ENCODE data around the gene SLC22A3. TPM values are rescaled to one million over a fixed set of nuclear protein-coding genes. Genes with fewer than 3 reads are reported as not detected.
"Not testable (repeated sequence)": the region's sequence is repeated elsewhere in the genome, so short reads cannot be mapped to it uniquely, and the experiment has no call there.

The SLC22A3 gene
- total and polyA plus RNA-seq, 2 donors (not counting 1 experiment from before 2014, with no cell fraction given), result not detected

DNA sequence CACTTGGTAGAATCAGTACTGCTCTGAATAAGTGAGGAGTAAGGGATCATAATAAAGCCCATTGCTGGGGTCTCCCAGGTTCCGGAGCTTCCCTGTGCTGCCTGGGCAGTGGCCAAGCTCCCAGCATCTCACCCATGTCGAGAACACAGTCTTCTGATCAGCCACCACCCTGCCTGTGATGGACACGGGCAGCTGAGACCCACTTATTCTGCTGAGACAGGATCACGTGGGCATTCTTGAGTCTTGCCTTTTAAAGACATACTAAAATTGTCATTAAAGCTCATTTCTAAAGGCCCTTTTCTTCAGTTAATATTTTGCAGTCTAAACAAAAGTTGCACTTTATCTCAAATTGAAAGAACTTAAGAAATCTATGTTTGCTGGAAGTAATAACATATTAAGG, 46.8 kb upstream of the SLC22A3 start:
- Mint-ChIP-seq H3K4me3 (no peak overlapping the region), H3K27ac (no peak overlapping the region), H3K9me3 (ENCODE audit: insufficient read depth) (no peaks in the 10 kb centered on the region), H3K4me1 (no peaks in the 10 kb centered on the region), H3K27me3 (no peaks in the 10 kb centered on the region)
- ChIA-PET CTCF (no interaction called here), POLR2A (no interaction called here)
- Histone ChIP-seq H3K27ac (ENCODE audit: low read length in 2 of 2) (no peak overlapping the region), H3K79me2 (ENCODE audit: control insufficient read depth, insufficient read depth, low read length) (no peaks in the 10 kb centered on the region), H3K36me3 (replicated peaks in 1 of 2; ENCODE audit: control extremely low read depth in 1 of 2, control insufficient read depth in 1 of 2, extremely low read depth in 1 of 2, insufficient read depth in 2 of 2, low read length in 1 of 2) (no peaks in the 10 kb centered on the region), H3K9me3 (ENCODE audit: control extremely low read depth in 1 of 3, control insufficient read depth in 2 of 3, insufficient read depth in 1 of 3, low read length in 2 of 3) (peaks cover 0 to 6% (median 0%) of the 10 kb centered on the region in 3 donors), H2AFZ (ENCODE audit: insufficient read depth, low read depth, low read length, poor library complexity, severe bottlenecking) (no peak overlapping the region), H3K27me3 (replicated peaks in 1 of 4; ENCODE audit: control extremely low read depth in 1 of 4, control insufficient read depth in 3 of 4, insufficient read depth in 4 of 4, low read length in 3 of 4) (no peaks in the 10 kb centered on the region), H4K20me1 (ENCODE audit: control insufficient read depth, insufficient read depth, low read length, poor library complexity, severe bottlenecking) (no peaks in the 10 kb centered on the region), H3K4me2 (replicated peaks; ENCODE audit: low read depth, low read length, poor library complexity, severe bottlenecking) (no peak overlapping the region), H3K4me1 (ENCODE audit: control insufficient read depth in 2 of 2, insufficient read depth in 2 of 2, low read length in 2 of 2) (no peaks in the 10 kb centered on the region), H3K4me3 (ENCODE audit: control extremely low read depth in 1 of 5, extremely low read depth in 1 of 5, insufficient read depth in 1 of 5, low read depth in 2 of 5, low read length in 4 of 5) (no peak overlapping the region), H3K9ac (ENCODE audit: low read length) (no peak overlapping the region)
- ATAC-seq (ENCODE audit: low read depth) (no peak), DNase-seq (no peak)
- WGBS (ENCODE audit: insufficient coverage), result 82% methylated on average over 4 of the region's 4 CpGs
- intact Hi-C loops (cut with micrococcal nuclease), result no loop called here
- TF ChIP-seq, protein P1, sequence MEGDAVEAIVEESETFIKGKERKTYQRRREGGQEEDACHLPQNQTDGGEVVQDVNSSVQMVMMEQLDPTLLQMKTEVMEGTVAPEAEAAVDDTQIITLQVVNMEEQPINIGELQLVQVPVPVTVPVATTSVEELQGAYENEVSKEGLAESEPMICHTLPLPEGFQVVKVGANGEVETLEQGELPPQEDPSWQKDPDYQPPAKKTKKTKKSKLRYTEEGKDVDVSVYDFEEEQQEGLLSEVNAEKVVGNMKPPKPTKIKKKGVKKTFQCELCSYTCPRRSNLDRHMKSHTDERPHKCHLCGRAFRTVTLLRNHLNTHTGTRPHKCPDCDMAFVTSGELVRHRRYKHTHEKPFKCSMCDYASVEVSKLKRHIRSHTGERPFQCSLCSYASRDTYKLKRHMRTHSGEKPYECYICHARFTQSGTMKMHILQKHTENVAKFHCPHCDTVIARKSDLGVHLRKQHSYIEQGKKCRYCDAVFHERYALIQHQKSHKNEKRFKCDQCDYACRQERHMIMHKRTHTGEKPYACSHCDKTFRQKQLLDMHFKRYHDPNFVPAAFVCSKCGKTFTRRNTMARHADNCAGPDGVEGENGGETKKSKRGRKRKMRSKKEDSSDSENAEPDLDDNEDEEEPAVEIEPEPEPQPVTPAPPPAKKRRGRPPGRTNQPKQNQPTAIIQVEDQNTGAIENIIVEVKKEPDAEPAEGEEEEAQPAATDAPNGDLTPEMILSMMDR (IDR thresholded peaks at IDR 0.05), result no peak
- TF ChIP-seq EZH2 (IDR thresholded peaks at IDR 0.05; ENCODE audit: borderline replicate concordance, insufficient read depth, low read depth, low read length, poor library complexity, severe bottlenecking), result no peak

DNA sequence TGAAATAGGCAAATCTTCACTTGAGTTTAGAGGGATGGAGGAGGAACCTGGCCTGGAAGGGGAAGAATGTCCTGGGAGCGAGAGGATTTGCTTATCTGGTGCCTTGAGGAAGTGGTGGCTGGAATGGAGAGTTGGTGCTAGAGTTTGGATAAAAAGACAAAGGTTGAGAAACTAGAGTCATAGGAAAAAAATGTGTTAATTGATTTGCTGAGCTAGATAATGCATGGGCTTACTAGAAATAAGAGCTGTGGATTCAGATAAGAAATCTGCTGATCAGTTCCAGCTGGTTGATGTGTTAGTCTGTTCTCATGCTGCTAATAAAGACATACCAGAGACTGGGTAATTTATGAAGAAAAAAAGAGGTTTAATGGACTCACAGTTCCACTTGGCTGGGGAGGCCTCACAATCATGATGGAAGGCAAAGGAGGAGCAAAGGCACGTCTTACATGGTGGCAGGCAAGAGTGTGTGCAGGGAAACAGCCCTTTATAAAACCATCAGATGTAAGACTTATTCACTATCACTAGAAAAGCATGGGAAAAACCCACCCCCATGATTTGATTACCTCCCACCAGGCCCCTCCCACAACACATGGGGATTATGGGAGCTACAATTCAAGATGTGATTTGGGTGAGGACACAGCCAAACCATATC, 45.6 kb upstream of the SLC22A3 start:
- intact Hi-C loops (cut with micrococcal nuclease); H4K20me1 ChIP-seq (ENCODE audit: control insufficient read depth, insufficient read depth, low read length, poor library complexity, severe bottlenecking); H3K27ac ChIP-seq (ENCODE audit: low read length in 2 of 2); DNase-seq; H3K36me3 ChIP-seq (replicated peaks in 1 of 2; ENCODE audit: control extremely low read depth in 1 of 2, control insufficient read depth in 1 of 2, extremely low read depth in 1 of 2, insufficient read depth in 2 of 2, low read length in 1 of 2); H3K4me3 ChIP-seq (ENCODE audit: control extremely low read depth in 1 of 5, extremely low read depth in 1 of 5, insufficient read depth in 1 of 5, low read depth in 2 of 5, low read length in 4 of 5); POLR2A ChIA-PET; H3K79me2 ChIP-seq (ENCODE audit: control insufficient read depth, insufficient read depth, low read length); ATAC-seq (ENCODE audit: low read depth); H3K27ac Mint-ChIP-seq; H3K9me3 Mint-ChIP-seq (ENCODE audit: insufficient read depth); H2AFZ ChIP-seq (ENCODE audit: insufficient read depth, low read depth, low read length, poor library complexity, severe bottlenecking); H3K4me1 ChIP-seq (ENCODE audit: control insufficient read depth in 2 of 2, insufficient read depth in 2 of 2, low read length in 2 of 2); H3K4me2 ChIP-seq (replicated peaks; ENCODE audit: low read depth, low read length, poor library complexity, severe bottlenecking); CTCF ChIA-PET; H3K27me3 ChIP-seq (replicated peaks in 1 of 4; ENCODE audit: control extremely low read depth in 1 of 4, control insufficient read depth in 3 of 4, insufficient read depth in 4 of 4, low read length in 3 of 4); H3K9ac ChIP-seq (ENCODE audit: low read length); H3K4me1 Mint-ChIP-seq; H3K9me3 ChIP-seq (ENCODE audit: control extremely low read depth in 1 of 3, control insufficient read depth in 2 of 3, insufficient read depth in 1 of 3, low read length in 2 of 3); H3K4me3 Mint-ChIP-seq; H3K27me3 Mint-ChIP-seq: not testable (repeated sequence)
- no CpG with 5 or more reads among the region's 2 CpGs for WGBS (ENCODE audit: insufficient coverage)
